ENCODE results near the gene STXBP4.
"Not testable (repeated sequence)": the region's sequence is repeated elsewhere in the genome, so short reads cannot be mapped to it uniquely, and the experiment has no call there.

STXBP4 gene

DNA sequence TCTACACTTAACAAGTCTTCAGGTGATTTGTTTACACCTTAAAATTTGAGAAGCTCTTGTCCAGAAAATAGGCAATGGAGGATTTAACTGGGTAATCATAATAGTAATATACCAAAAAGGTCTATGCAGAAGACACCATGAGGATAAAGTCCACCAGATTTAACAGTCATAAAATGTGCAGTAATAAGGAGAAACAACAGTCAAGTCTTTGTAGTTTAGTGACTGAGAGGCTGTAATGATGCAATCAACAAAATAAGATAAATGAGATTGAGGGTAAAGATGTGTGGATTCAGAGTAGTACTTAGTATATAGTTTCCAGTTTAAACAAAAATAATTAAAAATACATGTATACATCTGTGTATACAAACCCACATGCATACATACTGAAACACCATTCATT, 91.2 kb downstream of the STXBP4 start:
- DNase-seq = no peak

DNA sequence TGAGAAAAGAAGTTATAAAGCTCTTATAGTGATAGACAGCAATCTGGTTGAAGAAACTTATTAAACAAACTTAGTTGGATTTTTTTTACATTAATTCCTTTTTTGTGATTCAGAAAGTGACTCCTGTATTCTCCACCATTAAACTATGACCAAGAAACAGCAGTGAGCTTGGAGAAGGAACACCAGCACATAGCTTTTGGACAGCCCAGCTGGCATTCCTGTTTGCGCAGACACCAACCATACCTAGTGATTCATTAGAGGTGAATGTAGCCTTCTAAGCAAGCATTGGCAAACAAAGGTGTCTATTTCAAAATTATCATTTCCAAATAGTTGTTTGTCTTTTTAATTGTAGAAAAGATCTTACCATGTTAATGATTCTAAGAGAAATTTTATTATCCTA, 94.4 kb downstream of the STXBP4 start:
- no peak for DNase-seq

DNA sequence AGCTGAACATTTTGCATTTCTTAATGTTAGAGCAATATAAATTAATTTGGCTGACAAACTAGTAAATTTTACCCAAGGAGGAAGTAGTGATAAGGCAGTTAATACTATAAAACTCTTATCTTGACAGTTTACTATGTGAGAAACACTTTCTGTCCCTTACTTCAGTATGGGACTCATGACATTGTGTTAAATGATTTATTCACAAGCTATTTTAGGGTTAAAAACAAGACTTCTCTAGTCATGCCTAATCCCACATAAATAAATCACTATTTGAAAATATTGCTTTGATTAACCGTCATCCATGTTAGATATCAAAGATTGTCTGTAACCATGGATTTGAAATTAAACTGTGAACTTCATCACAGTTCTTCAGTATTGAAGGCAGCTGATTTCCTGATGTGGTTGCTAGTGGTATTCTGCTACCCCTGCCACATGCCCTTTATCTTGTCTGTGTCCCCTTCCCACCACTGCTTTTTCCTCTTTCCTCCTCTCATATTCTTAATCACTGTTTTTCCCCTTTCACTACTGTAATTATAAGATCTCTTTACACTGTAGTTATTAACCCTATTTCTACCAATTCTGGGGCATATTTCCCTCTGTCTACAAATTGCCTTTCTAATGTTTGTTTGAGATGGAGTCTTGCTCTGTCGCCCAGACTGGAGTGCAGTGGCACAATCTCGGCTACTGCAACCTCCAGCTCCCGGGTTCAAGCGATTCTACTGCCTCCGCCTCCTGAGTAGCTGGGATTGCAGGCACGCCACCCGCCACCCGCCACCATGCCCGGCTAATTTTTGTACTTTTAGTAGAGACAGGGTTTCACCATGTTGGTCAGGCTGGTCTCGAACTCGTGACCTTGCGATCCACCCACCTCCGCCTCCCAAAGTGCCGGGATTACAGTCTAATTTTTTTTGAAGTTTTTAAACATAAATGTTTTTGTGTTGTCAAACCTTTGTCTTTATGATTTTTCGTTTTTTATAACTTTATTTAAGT, 95.6 kb downstream of the STXBP4 start:
- no peak for DNase-seq

DNA sequence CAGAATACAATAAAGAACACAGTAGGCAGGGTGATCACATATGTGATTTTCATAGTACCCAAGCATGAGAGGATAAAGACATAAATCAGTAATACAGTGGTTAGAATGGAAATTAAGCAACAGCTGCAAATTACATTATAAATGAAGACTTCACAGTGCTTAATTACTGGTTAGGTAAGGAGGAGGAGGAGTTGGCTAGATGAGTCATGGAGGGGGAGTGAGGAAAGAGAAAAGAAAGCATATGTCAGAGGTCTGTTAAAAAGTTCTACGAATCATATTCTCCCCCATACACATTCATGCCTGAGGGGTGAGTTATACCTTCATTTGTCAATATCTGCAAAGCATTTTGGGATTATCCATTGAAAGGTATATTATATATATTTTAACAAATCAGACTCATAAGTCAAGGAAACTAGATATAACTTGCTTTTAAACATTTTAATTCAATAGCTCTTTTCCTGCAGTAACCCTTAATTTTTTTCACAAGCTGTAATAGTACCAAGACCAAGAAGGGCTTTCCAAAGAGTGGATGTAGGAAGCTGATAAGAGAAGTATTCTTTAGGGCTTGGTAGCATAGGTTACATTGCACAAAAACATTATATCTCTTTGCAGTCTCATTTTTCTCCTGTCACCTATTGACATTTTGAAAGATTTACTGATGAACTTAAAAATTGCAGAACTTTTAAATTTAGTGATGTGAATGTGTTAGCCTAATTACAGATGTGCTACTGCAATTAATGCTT, 99.3 kb downstream of the STXBP4 start:
- DNase-seq = no peak

DNA sequence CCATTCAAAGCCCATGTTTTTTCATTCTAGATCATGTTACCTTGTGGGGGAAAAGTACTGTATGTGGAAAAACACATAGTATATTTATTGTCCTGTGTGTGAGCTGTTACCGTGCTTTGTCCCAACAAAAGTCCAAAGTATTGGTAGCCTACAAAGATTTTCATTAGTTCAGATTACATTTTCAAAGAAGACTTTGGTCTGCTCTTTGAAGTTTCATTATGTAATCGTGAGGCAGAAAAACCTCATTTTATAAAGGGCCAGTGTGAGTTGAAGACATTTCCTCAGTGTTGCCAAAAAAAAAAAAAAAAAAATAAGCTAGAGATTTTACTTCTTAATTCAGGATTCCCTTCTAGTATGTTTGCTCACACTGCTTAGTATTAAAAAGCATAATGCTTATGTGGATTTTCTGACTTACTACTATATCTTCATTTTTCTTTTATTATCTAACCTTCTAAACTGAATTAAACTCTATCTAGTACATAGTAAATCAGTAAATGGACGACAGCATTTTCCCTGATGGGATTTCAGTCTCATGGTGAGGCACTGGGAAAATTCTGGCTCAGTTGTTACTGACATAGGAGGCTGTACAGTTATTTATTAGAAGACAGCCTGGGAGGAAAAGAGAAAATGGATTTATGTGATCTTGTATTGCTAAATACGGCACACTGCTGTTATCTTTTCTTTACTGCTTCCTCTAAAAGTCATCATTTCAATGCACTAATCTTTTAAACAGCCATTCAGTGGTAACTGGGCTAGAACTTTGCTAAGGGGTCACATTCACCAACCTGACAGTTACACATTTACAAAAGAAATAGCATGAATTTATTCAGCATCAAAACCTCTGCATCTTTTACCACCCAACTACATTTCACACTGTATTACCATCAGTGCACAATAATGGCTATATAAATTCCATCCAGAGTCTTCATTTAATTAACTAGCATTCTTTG, 100.6 kb downstream of the STXBP4 start:
- no peak for DNase-seq

- no peak for DNase-seq
These were observed 101.5 kb downstream of the STXBP4 start for GRCh38 chr17:55069983-55070529.

- no peak for DNase-seq
These were observed 104.3 kb downstream of the STXBP4 start for GRCh38 chr17:55072898-55073297.

DNA sequence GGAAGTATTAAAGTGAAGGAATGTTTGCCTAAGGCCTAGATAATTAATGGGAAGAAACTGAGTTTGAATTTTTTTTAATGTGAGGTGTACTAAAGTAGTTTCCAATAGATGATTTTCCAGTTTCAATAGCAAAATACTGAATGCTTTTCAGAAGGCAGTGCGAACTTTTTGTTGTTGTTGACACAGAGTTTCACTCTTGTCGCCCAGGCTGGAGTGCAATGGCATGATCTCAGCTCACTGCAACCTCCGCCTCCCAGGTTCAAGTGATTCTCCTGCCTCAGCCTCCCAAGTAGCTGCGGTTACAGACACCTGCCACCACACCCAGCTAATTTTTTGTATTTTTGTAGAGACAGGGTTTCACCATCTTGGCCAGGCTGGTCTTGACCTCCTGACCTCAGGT, 104.9 kb downstream of the STXBP4 start:
- not testable (repeated sequence) for DNase-seq

GRCh38 chr17:55081559-55081958, 113.0 kb downstream of the STXBP4 start:
- DNase-seq = no peak

- no peak for DNase-seq
These were observed 118.1 kb downstream of the STXBP4 start for GRCh38 chr17:55086635-55087058.

GRCh38 chr17:55089256-55089655, 120.7 kb downstream of the STXBP4 start:
- DNase-seq = no peak

GRCh38 chr17:55090079-55090492, 121.5 kb downstream of the STXBP4 start:
- DNase-seq = peak; percentile 25

DNA sequence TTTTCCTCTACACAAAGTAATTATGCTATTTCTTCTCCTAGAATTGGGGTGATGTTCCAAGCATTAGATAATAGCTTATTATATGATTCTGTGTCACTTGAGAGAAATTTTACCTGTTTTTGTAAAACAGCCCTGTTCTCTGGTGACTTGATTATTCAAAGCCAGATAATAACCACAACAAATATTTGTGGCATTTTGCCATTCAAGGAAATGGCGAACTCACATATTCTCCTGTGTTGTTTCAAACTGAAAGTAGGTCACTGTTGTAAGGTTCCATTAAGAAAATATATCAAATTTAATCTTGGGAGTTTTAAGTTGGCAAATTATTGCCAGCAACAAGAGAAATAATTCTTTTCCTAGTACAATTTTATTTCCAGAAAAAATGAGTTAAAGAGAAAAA, 124.8 kb downstream of the STXBP4 start:
- no peak for DNase-seq

DNA sequence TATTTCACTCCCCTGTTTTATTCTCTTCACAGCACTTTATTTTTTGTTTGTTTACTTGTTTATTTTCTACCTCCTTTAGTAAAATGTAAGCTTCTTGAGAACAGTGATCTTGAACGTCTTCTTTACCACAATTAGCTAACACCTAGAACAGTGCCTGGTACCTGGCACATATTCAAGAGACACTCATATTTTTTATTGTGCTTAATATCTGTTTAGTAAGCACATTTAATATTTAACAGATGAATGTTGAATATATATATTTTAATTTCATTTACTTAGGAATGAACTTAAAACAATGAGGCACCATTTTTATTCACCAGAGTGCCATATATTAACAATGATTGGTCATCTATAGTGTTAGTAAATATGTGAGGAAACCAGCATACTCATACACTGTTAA, 130.2 kb downstream of the STXBP4 start:
- DNase-seq = no peak

GRCh38 chr17:55110521-55110920, 142.0 kb downstream of the STXBP4 start:
- DNase-seq = no peak

- DNase-seq = no peak
These were observed 145.7 kb downstream of the STXBP4 start for GRCh38 chr17:55114283-55114682.

- DNase-seq = no peak
These were observed 147.9 kb downstream of the STXBP4 start for GRCh38 chr17:55116440-55116914.

- no peak for DNase-seq
These were observed 148.6 kb downstream of the STXBP4 start for GRCh38 chr17:55117164-55117563.

GRCh38 chr17:55120651-55121050, 152.1 kb downstream of the STXBP4 start:
- no peak for DNase-seq

GRCh38 chr17:55121268-55121667, 152.7 kb downstream of the STXBP4 start:
- DNase-seq = no peak

DNA sequence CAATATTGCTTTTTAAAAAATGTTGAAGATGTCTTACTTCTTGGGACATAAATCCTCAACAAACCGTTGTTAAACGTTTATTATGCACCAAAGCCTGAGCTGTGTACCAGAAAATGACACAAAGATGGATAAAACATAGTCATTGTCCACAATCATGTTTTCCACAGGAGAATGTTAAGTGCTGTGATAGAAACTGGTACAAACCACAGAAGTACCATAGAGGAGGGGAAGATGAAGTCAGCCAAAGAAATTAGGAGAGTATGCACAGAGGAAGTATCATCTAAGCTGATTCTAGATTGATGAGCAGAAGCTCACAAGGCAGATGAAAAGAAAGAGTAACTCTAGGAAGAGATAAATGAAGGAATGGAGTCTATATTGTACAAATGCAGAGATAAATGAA, 153.5 kb downstream of the STXBP4 start:
- DNase-seq = no peak

DNA sequence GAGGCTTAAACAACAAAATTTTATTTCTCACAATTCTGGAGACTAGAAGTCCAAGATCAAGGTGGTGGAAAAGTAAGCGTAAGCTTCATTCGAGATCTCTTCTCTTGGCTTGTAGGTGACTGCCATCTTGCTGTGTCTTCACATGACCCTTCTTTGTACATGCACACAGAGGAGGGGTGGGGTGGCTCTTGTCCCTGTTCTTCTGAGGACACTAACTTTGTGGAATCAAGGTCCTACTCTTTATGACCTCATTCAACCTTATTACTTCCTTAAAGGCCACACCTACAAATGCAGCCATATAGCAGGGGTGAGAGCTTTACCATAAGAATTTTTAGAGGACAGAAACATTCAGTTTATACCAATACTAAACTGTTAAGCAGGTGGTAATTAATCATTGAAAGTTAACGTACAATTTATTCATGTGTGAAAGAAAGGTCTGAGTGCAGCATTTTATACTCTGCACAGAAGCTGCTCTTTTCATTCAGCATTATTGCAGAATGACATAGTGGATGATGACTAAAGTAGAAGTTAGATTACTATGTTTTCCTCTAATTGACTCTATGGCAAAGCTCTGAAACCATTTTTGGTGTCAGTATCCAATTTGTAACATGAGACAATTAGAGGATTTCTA, 156.3 kb downstream of the STXBP4 start:
- no peak for DNase-seq

Measured in DMS79 treated with DMSO at 0.1 percent for 48 hours (cell line).